Thoracic aorta (tissue), 2 donors: ENCODE data around the gene PEX3. TPM values are rescaled to one million over a fixed set of nuclear protein-coding genes. Genes with fewer than 3 reads are reported as not detected.

Experiments
- ATAC-seq: fragments of 150-250 bp; one replicate; pipeline ENCODE4 v1.8.0; 2017; ENCODE audit warnings: low read depth; ENCODE audit not compliant: insufficient number of reproducible peaks, low FRiP score
- DNase-seq: peaks from one replicate; pipeline ENCODE4 v3.0.0-alpha.2; 2020; ENCODE audit warnings: low spot score
- H3K27ac ChIP-seq, 2 donors: fragments of 200-600 bp; sonication (generic); 1 replicate in 1 of 2; 2 replicates in 1 of 2; pipeline ENCODE4 v1.5.1; 2016; ENCODE audit warnings: mild to moderate bottlenecking in 2 of 2, moderate library complexity in 2 of 2
- H3K27me3 ChIP-seq: fragments of 200-600 bp; sonication (generic); replicated peaks from 2 replicates; pipeline ENCODE4 v1.6.0; 2016; ENCODE audit warnings: mild to moderate bottlenecking; ENCODE audit not compliant: insufficient read depth
- H3K36me3 ChIP-seq: fragments of 200-600 bp; sonication (generic); one replicate; pipeline ENCODE4 v1.5.1; 2016
- H3K4me1 ChIP-seq, 2 donors: fragments of 200-600 bp; sonication (generic); 1 replicate in 1 of 2; 2 replicates in 1 of 2; pipeline versions ENCODE4 v1.5.1 to v1.6.0; 2016; ENCODE audit warnings: low read depth in 2 of 2, mild to moderate bottlenecking in 1 of 2; ENCODE audit not compliant: control insufficient read depth in 1 of 2
- H3K4me3 ChIP-seq: fragments of 200-600 bp; sonication (generic); 2 replicates; pipeline ENCODE4 v1.5.1; 2016; ENCODE audit warnings: mild to moderate bottlenecking
- H3K9me3 ChIP-seq: fragments of 200-600 bp; sonication (generic); 2 replicates; pipeline ENCODE4 v1.5.1; 2016
- CTCF ChIP-seq: fragments of 200-600 bp; sonication (generic); IDR thresholded peaks from one replicate; pipeline ENCODE4 v1.5.1; 2019; ENCODE audit warnings: antibody characterized with exemption
- total RNA-seq, 2 donors: library from RNA; depleted of rRNA; stranded (reverse); fragments of >200 nt; gene quantifications; one replicate each; pipeline versions ENCODE4 v1.1.0 to v1.2.3, GENCODE V29; 2016

Gene PEX3
- total RNA-seq, 2 donors from 2014 or later: 11.4 to 16.2 TPM

- H3K4me3 ChIP-seq: no peak overlapping the region
- H3K27me3 ChIP-seq: no peaks in the 10 kb centered on the region
- H3K36me3 ChIP-seq: no peaks in the 10 kb centered on the region
- H3K9me3 ChIP-seq: no peaks in the 10 kb centered on the region
- ATAC-seq (no peak), DNase-seq (no peak)
- no peak for TF ChIP-seq CTCF
- no peak overlapping the region for H3K27ac ChIP-seq
- peaks cover 4 to 19% of the 10 kb centered on the region in 2 donors for H3K4me1 ChIP-seq
These were observed 35.8 kb upstream of the PEX3 start for GRCh38 chr6:143414769-143415168.

GRCh38 chr6:143419526-143419925, 31.1 kb upstream of the PEX3 start:
- Histone ChIP-seq H3K27me3 (no peaks in the 10 kb centered on the region), H3K4me1 (peaks cover 0 to 7% of the 10 kb centered on the region in 2 donors), H3K4me3 (no peak overlapping the region), H3K36me3 (no peaks in the 10 kb centered on the region), H3K9me3 (no peaks in the 10 kb centered on the region), H3K27ac (no peak overlapping the region)
- TF ChIP-seq CTCF: no peak
- DNase-seq (no peak), ATAC-seq (no peak)

GRCh38 chr6:143426026-143426425, 24.6 kb upstream of the PEX3 start:
- no peak for TF ChIP-seq CTCF
- Histone ChIP-seq H3K9me3 (no peaks in the 10 kb centered on the region), H3K27me3 (no peaks in the 10 kb centered on the region), H3K27ac (no peak overlapping the region), H3K36me3 (no peaks in the 10 kb centered on the region), H3K4me1 (peaks cover 0 to 21% of the 10 kb centered on the region in 2 donors), H3K4me3 (no peak overlapping the region)
- no peak for DNase-seq
- no peak for ATAC-seq

GRCh38 chr6:143427109-143427817, 23.3 kb upstream of the PEX3 start:
- peaks cover 0 to 21% of the 10 kb centered on the region in 2 donors for H3K4me1 ChIP-seq
- peak; percentile 74 for ATAC-seq
- H3K9me3 ChIP-seq: no peaks in the 10 kb centered on the region
- H3K4me3 ChIP-seq: no peak overlapping the region
- no peaks in the 10 kb centered on the region for H3K36me3 ChIP-seq
- DNase-seq: no peak
- no peak overlapping the region for H3K27ac ChIP-seq
- peak; percentile 96 for TF ChIP-seq CTCF
- H3K27me3 ChIP-seq: no peaks in the 10 kb centered on the region

GRCh38 chr6:143429970-143430369, 20.6 kb upstream of the PEX3 start:
- DNase-seq (no peak), ATAC-seq (no peak)
- TF ChIP-seq CTCF: no peak
- no peak overlapping the region for H3K27ac ChIP-seq
- H3K9me3 ChIP-seq: no peaks in the 10 kb centered on the region
- no peaks in the 10 kb centered on the region for H3K36me3 ChIP-seq
- peaks cover 0 to 15% of the 10 kb centered on the region in 2 donors for H3K4me1 ChIP-seq
- H3K4me3 ChIP-seq: no peak overlapping the region
- H3K27me3 ChIP-seq: no peaks in the 10 kb centered on the region
